ENCODE measurements around the gene RSPO1. TPM values are rescaled to one million over a fixed set of nuclear protein-coding genes. Genes with fewer than 3 reads are reported as not detected.

The RSPO1 gene
- total and polyA plus RNA-seq, 2 of the 4 experiments (the other 2 are of a cell fraction): not detected

DNA sequence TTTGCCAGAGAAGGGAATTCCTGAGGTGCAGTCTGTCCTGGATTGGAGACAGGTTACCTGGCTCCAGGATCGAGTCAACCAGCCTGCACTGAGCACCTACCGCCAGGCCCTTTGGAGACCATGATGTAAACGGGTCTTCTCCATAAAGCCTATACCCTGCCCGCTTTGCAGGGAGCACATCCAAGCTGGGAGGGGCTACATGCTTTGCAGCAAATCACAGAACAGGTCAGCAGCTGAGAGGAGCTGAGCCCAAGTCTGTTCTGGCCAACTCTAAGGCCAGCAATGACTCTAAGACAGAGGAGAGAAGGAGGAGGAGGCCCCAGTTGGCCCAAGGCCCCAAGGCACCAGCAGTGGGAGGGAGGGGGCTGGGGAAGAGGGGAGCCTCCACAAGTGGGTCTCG lies 15.5 kb upstream of the RSPO1 start:
- H3K56ac ChIP-seq (ENCODE audit: extremely low read depth, insufficient read depth, low read length): no peak overlapping the region
- no peak for DNase-seq
- H4K20me1 ChIP-seq (ENCODE audit: insufficient read depth, low read length): no peaks in the 10 kb centered on the region
- H2BK120ac ChIP-seq (ENCODE audit: low read depth, low read length): no peak overlapping the region
- H3K79me1 ChIP-seq (ENCODE audit: low read depth in 1 of 2, low read length in 2 of 2): no peaks in the 10 kb centered on the region
- H3K36me3 ChIP-seq (ENCODE audit: control insufficient read depth, insufficient read depth, low read length): no peaks in the 10 kb centered on the region
- H3K18ac ChIP-seq (ENCODE audit: low read depth, low read length): no peak overlapping the region
- no peak overlapping the region for H2AFZ ChIP-seq (replicated peaks; ENCODE audit: low read length, poor library complexity)
- no peaks in the 10 kb centered on the region for H3K9me3 ChIP-seq (ENCODE audit: control insufficient read depth, insufficient read depth, low read length)
- BruUV-seq (replicated peaks): no TSS peak
- H4K91ac ChIP-seq (ENCODE audit: insufficient read depth, low read depth, low read length): no peak overlapping the region
- peaks cover 17% of the 10 kb centered on the region; the same call in 1 of the 2 replicates for H3K27me3 ChIP-seq (ENCODE audit: control insufficient read depth, insufficient read depth, low read length)
- H2BK20ac ChIP-seq (ENCODE audit: low read depth, low read length): no peak overlapping the region
- CTCF ChIA-PET: no interaction called here
- dilution Hi-C loops (cut with HindIII; ENCODE audit: low sequenced_read_pairs, unreplicated experiment) (no loop called here), in situ Hi-C loops (cut with MboI; ENCODE audit: low sequenced_read_pairs) (no loop called here), intact Hi-C loops (cut with micrococcal nuclease) (no loop called here)
- H3K4me1 ChIP-seq (ENCODE audit: control insufficient read depth, insufficient read depth, low read length): no peaks in the 10 kb centered on the region
- no peak overlapping the region for H4K5ac ChIP-seq (ENCODE audit: low read depth, low read length)
- H3K4ac ChIP-seq (ENCODE audit: low read depth, low read length): no peak overlapping the region
- H2AK5ac ChIP-seq (ENCODE audit: low read depth, low read length): no peak overlapping the region
- no peak for TF ChIP-seq CHD1 (IDR thresholded peaks at IDR 0.05; ENCODE audit: low read depth, low read length)
- TF ChIP-seq, protein P1, sequence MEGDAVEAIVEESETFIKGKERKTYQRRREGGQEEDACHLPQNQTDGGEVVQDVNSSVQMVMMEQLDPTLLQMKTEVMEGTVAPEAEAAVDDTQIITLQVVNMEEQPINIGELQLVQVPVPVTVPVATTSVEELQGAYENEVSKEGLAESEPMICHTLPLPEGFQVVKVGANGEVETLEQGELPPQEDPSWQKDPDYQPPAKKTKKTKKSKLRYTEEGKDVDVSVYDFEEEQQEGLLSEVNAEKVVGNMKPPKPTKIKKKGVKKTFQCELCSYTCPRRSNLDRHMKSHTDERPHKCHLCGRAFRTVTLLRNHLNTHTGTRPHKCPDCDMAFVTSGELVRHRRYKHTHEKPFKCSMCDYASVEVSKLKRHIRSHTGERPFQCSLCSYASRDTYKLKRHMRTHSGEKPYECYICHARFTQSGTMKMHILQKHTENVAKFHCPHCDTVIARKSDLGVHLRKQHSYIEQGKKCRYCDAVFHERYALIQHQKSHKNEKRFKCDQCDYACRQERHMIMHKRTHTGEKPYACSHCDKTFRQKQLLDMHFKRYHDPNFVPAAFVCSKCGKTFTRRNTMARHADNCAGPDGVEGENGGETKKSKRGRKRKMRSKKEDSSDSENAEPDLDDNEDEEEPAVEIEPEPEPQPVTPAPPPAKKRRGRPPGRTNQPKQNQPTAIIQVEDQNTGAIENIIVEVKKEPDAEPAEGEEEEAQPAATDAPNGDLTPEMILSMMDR (conservative IDR thresholded peaks at IDR 0.05; ENCODE audit: low read depth, low read length): no peak
- no peak for TF ChIP-seq NFE2L2 (IDR thresholded peaks at IDR 0.05; ENCODE audit: low read depth, low read length)
- TF ChIP-seq SMC3 (IDR thresholded peaks at IDR 0.05; ENCODE audit: low read depth, low read length): no peak
- TF ChIP-seq RAD21 (IDR thresholded peaks at IDR 0.05; ENCODE audit: low read length): no peak
- no peak for TF ChIP-seq BHLHE40 (IDR thresholded peaks at IDR 0.05; ENCODE audit: low read depth, low read length)
- TF ChIP-seq MXI1 (IDR thresholded peaks at IDR 0.05; ENCODE audit: borderline replicate concordance, low read depth, low read length): no peak
- TF ChIP-seq RCOR1 (IDR thresholded peaks at IDR 0.05; ENCODE audit: insufficient replicate concordance, low read length): no peak
- TF ChIP-seq MAZ (IDR thresholded peaks at IDR 0.05; ENCODE audit: borderline replicate concordance, low read depth, low read length): no peak
- no peak for TF ChIP-seq POLR2A (IDR thresholded peaks at IDR 0.05; ENCODE audit: low read depth, low read length)
- no peak for TF ChIP-seq CEBPB (IDR thresholded peaks at IDR 0.05; ENCODE audit: low read depth, low read length)
- TF ChIP-seq, protein P2, sequence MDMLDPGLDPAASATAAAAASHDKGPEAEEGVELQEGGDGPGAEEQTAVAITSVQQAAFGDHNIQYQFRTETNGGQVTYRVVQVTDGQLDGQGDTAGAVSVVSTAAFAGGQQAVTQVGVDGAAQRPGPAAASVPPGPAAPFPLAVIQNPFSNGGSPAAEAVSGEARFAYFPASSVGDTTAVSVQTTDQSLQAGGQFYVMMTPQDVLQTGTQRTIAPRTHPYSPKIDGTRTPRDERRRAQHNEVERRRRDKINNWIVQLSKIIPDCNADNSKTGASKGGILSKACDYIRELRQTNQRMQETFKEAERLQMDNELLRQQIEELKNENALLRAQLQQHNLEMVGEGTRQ (IDR thresholded peaks at IDR 0.05; ENCODE audit: low read depth, low read length): no peak
- H3K14ac ChIP-seq (replicated peaks; ENCODE audit: low read depth, low read length): no peak overlapping the region
- H3K4me2 ChIP-seq (ENCODE audit: low read depth, low read length): no peak overlapping the region
- ATAC-seq (ENCODE audit: low read depth): no peak
- no peak overlapping the region for H2BK15ac ChIP-seq (ENCODE audit: low read depth, low read length)
- no CpG with 5 or more reads among the region's 5 CpGs for WGBS, 2 experiments (ENCODE audit: extremely low coverage in 2 of 2, insufficient read length in 1 of 2)
- H3K27ac ChIP-seq (ENCODE audit: insufficient read depth, low read length): no peak overlapping the region
- no peak overlapping the region for H4K8ac ChIP-seq (ENCODE audit: low read depth in 2 of 2, low read length in 2 of 2)
- no peak overlapping the region for H2AK9ac ChIP-seq (replicated peaks; ENCODE audit: low read depth, low read length, poor library complexity)
- no peak overlapping the region for H3K23ac ChIP-seq (ENCODE audit: low read depth, low read length)
- no peak overlapping the region for H2BK5ac ChIP-seq (ENCODE audit: low read depth, low read length, poor library complexity, severe bottlenecking)
- POLR2A ChIA-PET (ENCODE audit: unreplicated experiment): no interaction called here
- no peak overlapping the region for H3K9ac ChIP-seq (ENCODE audit: low read depth, low read length)
- no peak overlapping the region for H3K4me3 ChIP-seq (ENCODE audit: insufficient read depth, low read depth, low read length)
- H3K9me1 ChIP-seq (ENCODE audit: insufficient read depth, low read length): no peaks in the 10 kb centered on the region

Measured in IMR-90 (cell line).